Caco-2 (cell line): Measurements from ENCODE around the gene SESTD1. TPM values are rescaled to one million over a fixed set of nuclear protein-coding genes. Genes with fewer than 3 reads are reported as not detected.

Experiments used
- BruUV-seq: library from RNA; stranded (reverse); fragments of 400-500 nt; replicated peaks from 2 replicates; lab custom pipeline; 2021; lab: Mats Ljungman, UMichigan
- CTCF ChIA-PET: fragments of 300-600 bp; sonication (Branson Sonifier 250); formaldehyde crosslinking; loops from one replicate; lab custom pipeline; 2022; ENCODE audit warnings: antibody characterized with exemption; lab: Charles Lee
- POLR2A ChIA-PET: fragments of 300-600 bp; sonication (Branson Sonifier 250); formaldehyde crosslinking; loops from one replicate; lab custom pipeline; 2022; ENCODE audit warnings: antibody characterized with exemption; lab: Charles Lee
- DNase-seq, 2 experiments: peaks; one replicate each; pipeline versions ENCODE4 v3.0.0 to v3.0.0-alpha.2; 2020 to 2022
- H3K27me3 ChIP-seq: replicated peaks from 2 replicates; pipeline ENCODE4 v1.6.0; 2011; ENCODE audit warnings: low read length; ENCODE audit not compliant: control insufficient read depth, insufficient read depth
- H3K36me3 ChIP-seq: 2 replicates; pipeline ENCODE4 v1.5.1; 2011; ENCODE audit warnings: low read length; ENCODE audit not compliant: control insufficient read depth, insufficient read depth
- H3K4me1 ChIP-seq: fragments of 250-450 bp; sonication (Bioruptor Pico); 2 replicates; pipeline ENCODE4 v1.5.1; 2020; ENCODE audit warnings: mild to moderate bottlenecking
- H3K4me3 ChIP-seq: 2 replicates; pipeline ENCODE4 v1.5.1; 2011; ENCODE audit warnings: low read depth, mild to moderate bottlenecking, control low read depth, low read length
- H3K9me3 ChIP-seq: fragments of 250-450 bp; sonication (Bioruptor Pico); 2 replicates; pipeline ENCODE4 v1.5.1; 2020; ENCODE audit warnings: mild to moderate bottlenecking, moderate library complexity
- H3K27ac Mint-ChIP-seq: one replicate; pipeline ENCODE4 v1.8.0; 2022; ENCODE audit warnings: mixed read lengths; ENCODE audit not compliant: unreplicated experiment
- H3K27me3 Mint-ChIP-seq: one replicate; pipeline ENCODE4 v1.8.0; 2022; ENCODE audit warnings: mixed read lengths; ENCODE audit not compliant: insufficient read depth, unreplicated experiment
- H3K36me3 Mint-ChIP-seq: one replicate; pipeline ENCODE4 v1.8.0; 2022; ENCODE audit warnings: mild to moderate bottlenecking, mixed read lengths; ENCODE audit not compliant: insufficient read depth, unreplicated experiment
- H3K4me1 Mint-ChIP-seq: one replicate; pipeline ENCODE4 v1.8.0; 2022; ENCODE audit warnings: low read depth, mixed read lengths; ENCODE audit not compliant: unreplicated experiment
- H3K4me3 Mint-ChIP-seq: one replicate; pipeline ENCODE4 v1.8.0; 2022; ENCODE audit warnings: mild to moderate bottlenecking, moderate library complexity, mixed read lengths; ENCODE audit not compliant: unreplicated experiment
- H3K9me3 Mint-ChIP-seq: one replicate; pipeline ENCODE4 v1.8.0; 2022; ENCODE audit warnings: mixed read lengths; ENCODE audit not compliant: unreplicated experiment
- CTCF ChIP-seq, 2 experiments: fragments of 200-600 bp in 1 of 2; IDR thresholded peaks; 1 replicate in 1 of 2; 2 replicates in 1 of 2; pipeline versions ENCODE4 v1.5.1 to v1.8.0; 2011 to 2022; ENCODE audit warnings: antibody characterized with exemption in 1 of 2, control low read depth in 1 of 2, inconsistent platforms in 1 of 2, low read depth in 1 of 2, low read length in 1 of 2, mild to moderate bottlenecking in 1 of 2, moderate library complexity in 1 of 2; ENCODE audit not compliant: insufficient read depth in 1 of 2, severe bottlenecking in 1 of 2, unreplicated experiment in 1 of 2
- intact Hi-C: fragments of 100-400 bp; cut with micrococcal nuclease; formaldehyde crosslinking; loops from one replicate; pipeline ENCODE4 v1.10.0; 2022; ENCODE audit not compliant: unreplicated experiment
- total RNA-seq: library from RNA; stranded (reverse); gene quantifications from 2 replicates; pipeline ENCODE4 v1.2.3, GENCODE V29; 2022

The SESTD1 gene
- total RNA-seq, 1 experiment from 2014 or later, result 50.2 TPM

DNA sequence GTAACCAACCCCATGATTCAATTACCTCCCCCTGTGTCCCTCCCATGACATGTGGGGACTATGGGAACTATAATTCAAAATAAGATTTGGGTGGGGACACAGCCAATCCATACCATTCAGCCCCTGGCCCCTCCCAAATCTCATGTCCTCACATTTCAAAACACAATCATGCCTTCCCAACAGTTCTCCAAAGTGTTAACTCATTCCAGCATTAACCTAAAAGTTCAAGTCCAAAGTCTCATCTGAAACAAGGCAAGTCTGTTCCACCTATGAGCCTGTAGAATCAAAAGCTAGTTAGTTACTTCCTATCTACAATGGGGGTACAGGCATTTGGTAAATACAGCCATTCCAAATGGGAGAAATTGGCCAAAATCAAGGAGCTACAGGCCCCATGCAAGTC, 182.7 kb downstream of the SESTD1 start:
- Mint-ChIP-seq H3K9me3 (peaks cover 30% of the 10 kb centered on the region), H3K36me3 (no peaks in the 10 kb centered on the region), H3K4me1 (peaks cover 10% of the 10 kb centered on the region), H3K4me3 (no peak overlapping the region), H3K27me3 (no peaks in the 10 kb centered on the region), H3K27ac (no peak overlapping the region)
- POLR2A ChIA-PET, result no interaction called here
- BruUV-seq, result no TSS peak
- Histone ChIP-seq H3K4me3 (no peak overlapping the region), H3K27me3 (no peaks in the 10 kb centered on the region), H3K9me3 (peaks cover 8% of the 10 kb centered on the region; the same call in 1 of the 2 replicates), H3K4me1 (0 out of 2 replicates have a peak, but pooled peaks cover 6% of the 10 kb centered on the region), H3K36me3 (no peaks in the 10 kb centered on the region)
- CTCF ChIA-PET, result no interaction called here
- intact Hi-C loops, result no loop called here
- no peak for TF ChIP-seq CTCF (IDR thresholded peaks at IDR 0.05; ENCODE audit: insufficient read depth in 1 of 2, low read depth in 1 of 2, low read length in 1 of 2, severe bottlenecking in 1 of 2, unreplicated experiment in 1 of 2)
- DNase-seq, result no peak

- CTCF ChIA-PET, result no interaction called here
- no peak for DNase-seq
- Histone ChIP-seq H3K4me1 (no peaks in the 10 kb centered on the region), H3K27me3 (no peaks in the 10 kb centered on the region), H3K36me3 (no peaks in the 10 kb centered on the region), H3K4me3 (no peak overlapping the region), H3K9me3 (no peaks in the 10 kb centered on the region; the same call in 1 of the 2 replicates)
- Mint-ChIP-seq H3K27ac (no peak overlapping the region), H3K36me3 (peaks cover 6% of the 10 kb centered on the region), H3K4me3 (no peak overlapping the region), H3K27me3 (no peaks in the 10 kb centered on the region), H3K4me1 (peaks cover 7% of the 10 kb centered on the region), H3K9me3 (peaks cover 19% of the 10 kb centered on the region)
- POLR2A ChIA-PET, result no interaction called here
- TF ChIP-seq CTCF (IDR thresholded peaks at IDR 0.05; ENCODE audit: insufficient read depth in 1 of 2, low read depth in 1 of 2, low read length in 1 of 2, severe bottlenecking in 1 of 2, unreplicated experiment in 1 of 2), result no peak
- intact Hi-C loops, result no loop called here
- BruUV-seq, result no TSS peak
Measured at GRCh38 chr2:179072527-179072926, 192.1 kb downstream of the SESTD1 start.

DNA sequence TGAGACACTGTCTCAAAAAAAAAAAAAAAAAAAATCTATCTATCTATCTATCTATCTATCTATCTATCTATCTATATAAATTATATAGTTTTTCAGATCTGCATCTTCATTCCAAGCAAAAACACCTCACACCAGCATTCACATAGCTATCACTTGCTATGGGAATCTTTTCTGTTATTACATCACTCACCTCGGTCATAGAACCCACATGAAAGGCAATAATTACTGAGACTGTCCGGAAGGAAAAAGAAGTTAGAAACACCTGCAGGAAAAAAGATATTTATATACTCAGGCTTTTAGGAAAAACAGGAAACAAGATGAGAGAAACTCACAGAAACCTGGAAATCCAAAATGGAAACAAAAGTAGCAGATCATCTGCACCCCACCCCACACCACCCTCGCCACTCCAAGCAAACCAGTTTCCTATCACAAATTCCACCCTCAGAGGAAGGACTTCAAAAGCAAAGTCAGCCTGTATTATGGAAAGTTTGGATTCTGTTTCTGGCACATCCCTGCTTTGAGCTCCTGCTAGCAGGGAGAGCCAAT, 192.7 kb downstream of the SESTD1 start:
- H3K9me3 Mint-ChIP-seq, result peaks cover 17% of the 10 kb centered on the region
- no peak for DNase-seq
- Histone ChIP-seq H3K4me3 (no peak overlapping the region), H3K4me1 (no peaks in the 10 kb centered on the region), H3K27me3 (no peaks in the 10 kb centered on the region), H3K9me3 (0 out of 2 replicates have a peak, but pooled peaks cover 4% of the 10 kb centered on the region), H3K36me3 (no peaks in the 10 kb centered on the region)
- CTCF ChIA-PET, result no interaction called here
- TF ChIP-seq CTCF (IDR thresholded peaks at IDR 0.05; ENCODE audit: insufficient read depth in 1 of 2, low read depth in 1 of 2, low read length in 1 of 2, severe bottlenecking in 1 of 2, unreplicated experiment in 1 of 2), result no peak
- peaks cover 2% of the 10 kb centered on the region for H3K4me1 Mint-ChIP-seq
- H3K27me3 Mint-ChIP-seq, result no peaks in the 10 kb centered on the region
- BruUV-seq, result no TSS peak
- H3K4me3 Mint-ChIP-seq, result no peak overlapping the region
- POLR2A ChIA-PET, result no interaction called here
- peaks cover 5% of the 10 kb centered on the region for H3K36me3 Mint-ChIP-seq
- H3K27ac Mint-ChIP-seq, result no peak overlapping the region
- intact Hi-C loops, result no loop called here
